ENCODE measurements around the gene VTA1.
"Not testable (repeated sequence)": the region's sequence is repeated elsewhere in the genome, so short reads cannot be mapped to it uniquely, and the experiment has no call there.

Gene VTA1

GRCh38 chr6:142229518-142230270, 82.6 kb downstream of the VTA1 start:
- not testable (repeated sequence) for DNase-seq

GRCh38 chr6:142232206-142233044, 85.4 kb downstream of the VTA1 start:
- not testable (repeated sequence) for DNase-seq

GRCh38 chr6:142233945-142234682, 87.1 kb downstream of the VTA1 start:
- DNase-seq: no peak

- no peak for DNase-seq
These were observed 88.2 kb downstream of the VTA1 start for GRCh38 chr6:142235272-142235671.

GRCh38 chr6:142235791-142236190, 88.7 kb downstream of the VTA1 start:
- no peak for DNase-seq

GRCh38 chr6:142236691-142237090, 89.6 kb downstream of the VTA1 start:
- DNase-seq: no peak

GRCh38 chr6:142238881-142239280, 91.8 kb downstream of the VTA1 start:
- DNase-seq: no peak

GRCh38 chr6:142240179-142240578, 93.1 kb downstream of the VTA1 start:
- DNase-seq: no peak

- DNase-seq: no peak
These were observed 94.0 kb downstream of the VTA1 start for GRCh38 chr6:142241061-142241460.

GRCh38 chr6:142242269-142242668, 95.2 kb downstream of the VTA1 start:
- no peak for DNase-seq

GRCh38 chr6:142246960-142247359, 99.9 kb downstream of the VTA1 start:
- no peak for DNase-seq

- no peak for DNase-seq
These were observed 102.2 kb downstream of the VTA1 start for GRCh38 chr6:142249266-142249665.

GRCh38 chr6:142251930-142252445, 104.9 kb downstream of the VTA1 start:
- no peak for DNase-seq

GRCh38 chr6:142254513-142254912, 107.5 kb downstream of the VTA1 start:
- DNase-seq: no peak

- no peak for DNase-seq
These were observed 108.7 kb downstream of the VTA1 start for GRCh38 chr6:142255785-142256184.

GRCh38 chr6:142258305-142258704, 111.2 kb downstream of the VTA1 start:
- DNase-seq: no peak

- no peak for DNase-seq
These were observed 111.7 kb downstream of the VTA1 start for GRCh38 chr6:142258757-142259156.

- DNase-seq: no peak
These were observed 113.7 kb downstream of the VTA1 start for GRCh38 chr6:142260748-142261147.

GRCh38 chr6:142262231-142262630, 115.2 kb downstream of the VTA1 start:
- no peak for DNase-seq

GRCh38 chr6:142265476-142265875, 118.4 kb downstream of the VTA1 start:
- DNase-seq: no peak

- no peak for DNase-seq
These were observed 119.0 kb downstream of the VTA1 start for GRCh38 chr6:142266060-142266459.

- DNase-seq: no peak
These were observed 124.4 kb downstream of the VTA1 start for GRCh38 chr6:142271476-142271875.

Measured in NCI-H187 (cell line).